GM18870 (cell line): Measurements from ENCODE around the gene GRK2.

Source experiments
- ATAC-seq: cut with Tn5 transposase; IDR thresholded peaks from one replicate; pipeline ENCODE4 v1.9.1; 2021; ENCODE audit warnings: moderate library complexity; ENCODE audit not compliant: unreplicated experiment

The GRK2 gene

DNA sequence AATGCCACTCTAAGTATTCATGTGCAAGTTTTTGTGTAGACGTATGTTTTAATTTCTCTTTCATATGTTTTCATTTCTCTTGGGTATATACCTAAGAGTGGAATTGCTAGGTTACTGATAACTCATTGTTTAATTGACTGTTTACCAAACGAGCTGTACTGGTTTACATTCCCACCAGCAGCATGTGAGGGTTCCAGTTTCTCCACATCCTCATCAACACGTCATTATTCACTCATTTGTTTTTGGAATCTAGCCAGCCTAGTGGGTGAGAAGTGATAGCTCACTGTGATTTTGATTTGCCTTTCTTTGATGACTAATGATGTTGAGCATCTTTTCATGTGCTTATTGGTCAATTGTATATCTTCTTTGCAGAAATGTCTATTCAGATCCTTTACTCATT is 26.8 kb downstream of the GRK2 start:
- ATAC-seq: no peak

DNA sequence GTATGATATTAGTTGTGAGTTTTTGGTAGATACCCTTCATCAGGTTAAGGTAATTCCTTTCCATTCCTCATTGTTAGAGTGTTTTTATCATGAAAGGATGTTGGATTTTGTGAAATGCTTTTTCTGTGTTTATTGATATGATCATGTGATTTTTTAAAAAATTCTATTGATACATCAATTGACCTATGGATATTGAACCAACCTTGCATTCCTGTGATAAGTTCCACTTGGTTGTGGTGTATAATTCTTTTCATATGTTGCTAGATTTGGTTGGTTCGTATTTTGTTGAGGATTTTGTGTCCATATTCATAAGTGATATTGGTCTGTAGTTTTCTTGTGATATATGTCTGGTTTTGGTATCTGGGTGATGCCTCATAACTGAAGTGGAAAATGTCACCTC is 29.6 kb downstream of the GRK2 start:
- no peak for ATAC-seq

DNA sequence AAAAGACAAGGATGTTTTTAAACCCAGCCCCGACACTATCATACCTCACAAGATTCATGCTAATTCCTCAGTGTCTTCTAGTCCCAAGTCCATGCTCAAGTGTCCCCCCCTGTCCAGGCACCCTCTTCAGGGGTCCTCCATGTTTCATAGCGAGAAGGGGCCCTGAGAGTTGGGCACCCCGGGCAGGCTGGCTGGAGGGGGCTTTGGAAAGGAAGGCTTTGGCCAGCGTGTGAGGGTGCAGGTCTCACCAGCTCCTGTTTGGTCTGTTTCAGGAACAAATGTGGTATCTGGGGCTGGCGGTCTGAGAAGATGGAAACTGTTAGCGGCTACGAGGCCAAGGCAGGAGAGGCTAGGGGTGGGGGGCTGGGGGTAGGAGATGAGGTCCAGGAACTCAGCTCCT is 32.5 kb downstream of the GRK2 start:
- ATAC-seq: no peak

DNA sequence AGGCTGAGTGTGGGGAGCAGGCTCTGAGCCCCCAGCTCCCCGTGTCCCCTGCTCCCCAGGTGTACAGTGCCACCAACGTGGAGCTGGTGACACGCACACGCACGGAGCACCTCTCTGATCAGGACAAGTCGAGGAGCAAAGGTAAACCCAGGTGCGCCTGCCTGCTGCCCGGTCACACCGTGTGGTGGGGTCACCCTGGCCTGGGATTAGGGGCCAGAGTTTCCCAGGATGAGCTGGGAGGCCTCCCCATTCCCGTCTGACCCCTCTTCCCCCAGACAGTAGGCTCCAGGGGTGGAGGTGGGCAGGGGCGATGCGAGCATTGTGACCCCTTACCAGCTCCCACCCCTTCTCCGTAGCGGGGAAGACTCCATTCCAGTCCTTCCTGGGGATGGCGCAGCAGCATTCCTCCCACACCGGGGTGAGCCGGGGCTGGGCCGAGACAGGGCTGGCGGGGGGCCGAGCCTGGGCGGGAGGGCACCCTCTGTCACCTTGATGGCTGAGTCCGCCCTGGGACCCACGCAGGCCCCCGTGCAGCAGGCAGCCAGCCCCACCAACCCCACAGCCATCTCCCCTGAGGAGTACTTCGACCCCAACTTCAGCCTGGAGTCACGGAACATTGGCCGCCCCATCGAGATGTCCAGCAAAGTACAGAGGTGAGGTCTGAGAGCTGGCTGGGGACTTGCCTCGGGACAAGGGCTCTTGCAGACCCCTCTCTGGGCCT is 33.4 kb downstream of the GRK2 start:
- ATAC-seq: no peak

DNA sequence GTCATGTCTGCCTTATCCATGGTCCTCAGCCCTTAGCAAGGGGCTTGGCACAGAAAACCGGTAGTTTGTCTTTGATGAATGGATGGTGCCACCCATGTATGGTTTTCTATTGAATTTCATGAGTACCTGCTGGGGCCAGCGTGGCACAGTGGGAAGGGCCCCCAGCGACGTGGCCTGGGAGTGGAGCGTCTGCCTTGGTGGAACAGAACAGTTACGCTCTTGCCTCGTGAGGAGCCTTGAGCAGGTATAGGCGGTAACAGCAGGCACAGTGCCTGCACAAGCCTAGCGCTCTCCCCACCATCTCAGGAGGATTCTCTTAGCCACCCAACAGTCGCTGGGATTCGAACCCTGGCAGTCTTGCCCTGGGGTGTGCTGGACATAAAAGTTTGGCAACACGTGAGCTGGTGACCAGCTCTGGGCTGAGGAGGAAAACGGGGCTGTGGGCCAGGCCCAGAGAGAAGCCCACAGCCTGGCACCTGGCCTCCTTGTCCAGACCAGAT is 34.0 kb downstream of the GRK2 start:
- no peak for ATAC-seq

DNA sequence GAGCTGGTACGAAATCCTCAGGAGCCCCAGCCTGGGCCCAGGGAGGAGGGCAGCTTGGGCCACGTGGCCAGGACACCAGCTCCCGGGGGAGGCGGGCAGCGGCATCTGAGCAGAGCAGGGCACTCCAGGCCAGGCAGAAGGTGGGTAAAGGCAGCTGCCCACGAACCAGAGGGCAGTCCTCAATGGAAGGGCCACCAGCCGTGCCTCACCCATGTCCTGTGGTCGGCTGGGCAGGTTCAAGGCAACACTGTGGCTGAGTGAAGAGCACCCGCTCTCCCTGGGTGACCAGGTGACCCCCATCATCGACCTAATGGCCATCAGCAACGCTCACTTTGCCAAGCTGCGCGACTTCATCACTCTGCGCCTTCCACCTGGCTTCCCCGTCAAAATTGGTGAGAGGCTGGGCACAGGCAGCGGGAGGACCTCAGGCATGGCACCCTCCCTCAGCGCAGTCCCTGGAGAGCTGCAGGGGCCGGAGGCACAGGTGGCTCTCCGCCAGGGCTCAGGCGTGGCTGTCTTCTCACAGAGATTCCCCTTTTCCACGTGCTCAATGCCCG is 34.6 kb downstream of the GRK2 start:
- ATAC-seq: no peak

DNA sequence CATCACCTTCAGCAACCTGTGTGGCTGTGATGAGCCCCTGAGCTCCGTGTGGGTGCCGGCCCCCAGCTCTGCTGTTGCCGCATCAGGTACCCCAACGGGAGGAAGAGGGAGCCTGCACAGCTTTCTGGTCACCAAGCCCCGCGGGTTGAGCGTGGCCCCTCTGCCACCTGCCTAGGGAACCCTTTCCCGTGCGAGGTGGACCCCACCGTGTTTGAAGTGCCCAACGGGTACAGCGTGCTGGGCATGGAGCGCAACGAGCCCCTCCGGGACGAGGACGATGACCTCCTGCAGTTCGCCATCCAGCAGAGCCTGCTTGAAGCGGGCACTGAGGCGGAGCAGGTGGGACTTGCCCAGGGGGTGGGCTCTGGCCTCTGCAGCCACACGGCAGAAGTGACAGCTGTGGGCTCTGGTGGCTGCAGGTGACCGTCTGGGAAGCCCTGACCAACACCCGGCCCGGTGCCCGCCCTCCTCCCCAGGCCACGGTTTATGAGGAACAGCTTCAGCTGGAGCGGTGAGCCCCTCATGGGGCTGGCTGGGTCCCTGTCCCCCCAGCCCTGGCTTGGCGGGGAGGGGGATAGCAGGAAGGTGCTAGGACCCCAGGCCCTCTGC is 35.1 kb downstream of the GRK2 start:
- ATAC-seq: no peak

DNA sequence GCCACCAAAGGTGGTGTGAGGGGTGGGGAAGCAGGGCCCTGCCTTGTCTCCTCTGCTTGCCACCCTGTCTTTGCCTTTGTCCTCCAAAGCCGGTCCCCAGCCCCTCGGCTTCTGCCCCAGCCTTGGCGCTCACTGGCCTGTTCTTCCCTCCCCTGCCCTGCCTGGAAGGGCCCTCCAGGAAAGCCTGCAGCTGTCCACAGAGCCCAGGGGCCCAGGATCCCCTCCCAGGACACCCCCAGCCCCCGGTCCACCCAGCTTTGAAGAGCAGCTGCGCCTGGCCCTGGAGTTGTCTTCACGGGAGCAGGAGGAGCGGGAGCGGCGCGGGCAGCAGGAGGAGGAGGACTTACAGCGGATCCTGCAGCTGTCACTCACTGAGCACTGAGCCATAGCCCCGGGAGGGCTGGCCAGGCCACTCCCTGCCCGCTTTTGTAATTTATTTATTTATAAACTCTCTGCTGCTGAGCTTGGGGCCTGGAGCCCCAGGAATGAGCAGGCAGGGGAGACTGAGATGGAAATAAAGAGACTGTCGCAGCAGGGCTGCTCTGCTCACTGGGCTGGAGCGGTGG is 35.8 kb downstream of the GRK2 start:
- no peak for ATAC-seq

DNA sequence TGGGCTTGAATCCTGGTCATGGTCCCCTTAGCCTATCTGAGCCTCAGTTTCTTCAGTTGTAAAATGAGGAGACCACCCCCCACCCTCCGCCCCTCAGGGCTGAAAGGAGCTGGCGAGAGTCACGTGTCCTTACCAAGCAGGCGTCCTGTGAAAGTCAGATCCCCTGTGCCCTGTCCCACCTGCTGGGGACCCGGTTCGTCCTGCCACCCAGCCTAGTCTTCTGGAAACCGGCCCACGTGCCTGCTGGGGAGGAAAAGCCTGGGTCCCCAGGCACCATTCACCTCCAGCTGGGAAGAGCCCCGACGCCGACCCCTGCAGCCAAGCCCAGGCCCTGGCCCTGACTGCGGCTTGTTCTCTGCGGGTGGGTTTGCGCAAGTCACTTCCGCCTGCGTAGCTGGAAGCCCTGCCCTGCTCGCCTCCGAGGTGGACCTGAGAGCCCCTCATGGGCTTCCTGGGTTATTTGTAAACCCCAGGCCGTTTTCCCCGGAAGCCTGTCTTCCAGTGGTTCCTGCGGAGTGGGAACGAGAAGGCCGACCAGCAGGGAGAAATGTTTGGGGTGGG is 36.4 kb downstream of the GRK2 start:
- no peak for ATAC-seq

DNA sequence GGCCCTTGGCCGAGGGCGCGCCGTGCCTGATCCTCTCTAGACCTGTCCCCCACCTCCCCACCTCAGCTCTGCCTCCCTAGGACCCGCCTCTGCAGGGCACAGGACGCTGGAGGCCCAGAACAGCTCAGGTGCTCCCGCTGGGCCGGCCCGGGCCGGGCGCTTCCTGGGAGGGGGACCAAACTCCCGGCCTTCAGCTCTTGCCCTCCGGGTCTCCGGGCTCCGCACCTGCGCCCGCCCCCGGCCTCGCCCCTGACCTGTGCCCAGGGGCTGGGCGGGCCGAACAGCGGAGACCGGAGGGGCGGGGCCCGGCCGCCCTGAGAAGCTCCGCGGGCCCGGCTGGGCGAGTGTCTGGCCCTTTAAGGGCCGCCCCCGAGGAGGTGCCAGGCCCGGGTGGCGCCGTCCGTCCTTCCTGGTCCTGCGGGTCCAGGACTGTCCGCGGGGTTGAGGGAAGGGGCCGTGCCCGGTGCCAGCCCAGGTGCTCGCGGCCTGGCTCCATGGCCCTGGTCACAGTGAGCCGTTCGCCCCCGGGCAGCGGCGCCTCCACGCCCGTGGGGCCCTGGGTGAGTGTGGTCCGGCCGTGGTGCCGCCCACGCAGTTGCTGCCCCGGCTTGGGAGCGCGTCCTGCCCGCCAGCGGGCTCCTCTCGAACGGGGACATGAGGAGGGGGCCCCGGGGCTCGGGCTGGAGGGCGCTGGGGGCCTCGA is 37.0 kb downstream of the GRK2 start, which contains the start of gene SSH3:
TSS of gene SSH3 (plus strand) at position 399 of the 703 bp plus-strand sequence. CDS start at position 495, 96 bp downstream.
- no peak for ATAC-seq

DNA sequence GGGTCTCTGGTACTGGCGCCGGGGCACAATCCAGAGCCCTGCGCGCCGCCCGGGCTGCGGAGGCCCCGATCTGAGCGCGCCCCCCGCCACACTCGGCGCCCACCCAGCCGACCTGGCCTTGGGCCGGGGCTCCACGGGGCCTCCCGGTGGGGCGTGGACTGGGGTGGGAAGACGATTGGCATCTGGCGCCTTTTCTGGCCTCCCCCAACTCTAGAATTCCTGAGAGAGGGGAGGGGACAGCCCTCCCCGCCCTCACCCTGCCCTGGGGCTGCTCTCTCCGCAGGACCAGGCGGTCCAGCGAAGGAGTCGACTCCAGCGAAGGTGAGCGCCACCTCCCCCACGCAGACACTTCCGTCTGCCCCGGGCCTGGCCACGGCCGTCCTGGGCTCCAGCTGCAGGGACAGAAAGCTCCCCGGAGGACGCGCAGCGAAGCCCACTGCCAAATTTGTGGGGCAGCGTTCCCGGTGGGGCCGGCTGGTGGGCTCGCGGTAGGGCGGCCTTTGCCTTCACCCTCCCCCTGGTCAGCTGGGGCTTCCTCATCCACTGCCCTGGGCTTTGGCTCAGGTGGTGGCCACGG is 37.6 kb downstream of the GRK2 start:
- ATAC-seq: no peak

DNA sequence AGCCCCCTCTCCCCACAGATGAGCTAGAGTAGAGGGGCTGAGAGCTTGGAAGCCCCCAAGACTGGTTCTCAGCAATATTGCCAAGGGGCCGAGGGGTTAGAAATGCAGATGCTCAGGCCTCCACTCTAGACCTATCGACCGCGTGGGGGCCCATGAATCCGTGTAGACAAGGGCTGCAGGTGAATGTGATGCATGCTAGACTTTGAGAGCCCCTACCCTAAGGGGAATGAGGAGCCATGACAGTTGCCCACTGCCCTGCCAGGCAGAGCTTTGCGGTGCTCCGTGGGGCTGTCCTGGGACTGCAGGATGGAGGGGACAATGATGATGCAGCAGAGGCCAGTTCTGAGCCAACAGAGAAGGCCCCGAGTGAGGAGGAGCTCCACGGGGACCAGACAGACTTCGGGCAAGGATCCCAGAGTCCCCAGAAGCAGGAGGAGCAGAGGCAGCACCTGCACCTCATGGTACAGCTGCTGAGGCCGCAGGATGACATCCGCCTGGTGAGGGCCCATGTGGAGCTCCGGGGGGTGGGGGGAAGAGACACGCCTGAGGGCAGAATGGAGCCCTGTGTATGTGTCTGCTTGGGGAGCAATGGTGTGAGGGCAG is 38.3 kb downstream of the GRK2 start:
- ATAC-seq: no peak

DNA sequence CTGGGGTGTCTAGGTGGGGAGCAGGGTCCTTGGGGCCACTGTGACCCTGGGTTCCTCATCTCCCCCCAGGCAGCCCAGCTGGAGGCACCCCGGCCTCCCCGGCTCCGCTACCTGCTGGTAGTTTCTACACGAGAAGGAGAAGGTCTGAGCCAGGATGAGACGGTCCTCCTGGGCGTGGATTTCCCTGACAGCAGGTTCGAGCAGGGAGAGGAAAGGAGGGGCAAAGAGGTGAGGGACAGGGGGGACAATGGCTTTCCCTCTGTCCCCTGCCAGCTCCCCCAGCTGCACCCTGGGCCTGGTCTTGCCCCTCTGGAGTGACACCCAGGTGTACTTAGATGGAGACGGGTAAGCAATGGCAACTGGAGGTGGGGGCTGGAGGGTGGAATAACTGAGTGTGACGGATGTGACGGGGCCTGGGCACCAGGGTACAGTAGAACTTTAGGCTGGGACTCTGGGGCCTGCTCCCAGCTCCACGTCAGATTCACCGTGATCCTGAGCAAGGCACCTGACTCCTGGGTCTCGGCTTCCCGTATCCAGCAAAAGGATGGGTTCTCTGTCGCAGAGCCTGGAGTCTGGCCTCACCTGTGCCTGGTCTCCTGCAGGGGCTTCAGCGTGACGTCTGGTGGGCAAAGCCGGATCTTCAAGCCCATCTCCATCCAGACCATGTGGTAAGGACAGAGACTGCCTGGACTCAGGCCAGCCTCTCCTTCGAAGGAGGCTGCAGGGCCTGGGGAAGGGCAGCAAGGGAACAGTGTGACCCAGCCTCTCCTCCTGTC is 40.7 kb downstream of the GRK2 start:
- no peak for ATAC-seq

DNA sequence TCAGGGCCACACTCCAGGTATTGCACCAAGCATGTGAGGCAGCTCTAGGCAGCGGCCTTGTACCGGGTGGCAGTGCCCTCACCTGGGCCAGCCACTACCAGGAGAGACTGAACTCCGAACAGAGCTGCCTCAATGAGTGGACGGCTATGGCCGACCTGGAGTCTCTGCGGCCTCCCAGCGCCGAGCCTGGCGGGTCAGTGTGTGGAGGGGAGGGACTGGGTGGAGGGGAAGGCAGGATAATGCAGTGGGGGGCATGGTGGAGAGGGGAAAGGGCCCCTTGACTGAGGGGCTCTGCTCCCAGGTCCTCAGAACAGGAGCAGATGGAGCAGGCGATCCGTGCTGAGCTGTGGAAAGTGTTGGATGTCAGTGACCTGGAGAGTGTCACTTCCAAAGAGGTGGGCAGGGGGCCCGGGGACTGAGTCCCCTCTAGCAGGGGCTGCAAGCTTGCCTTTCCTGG is 41.3 kb downstream of the GRK2 start:
- no peak for ATAC-seq

DNA sequence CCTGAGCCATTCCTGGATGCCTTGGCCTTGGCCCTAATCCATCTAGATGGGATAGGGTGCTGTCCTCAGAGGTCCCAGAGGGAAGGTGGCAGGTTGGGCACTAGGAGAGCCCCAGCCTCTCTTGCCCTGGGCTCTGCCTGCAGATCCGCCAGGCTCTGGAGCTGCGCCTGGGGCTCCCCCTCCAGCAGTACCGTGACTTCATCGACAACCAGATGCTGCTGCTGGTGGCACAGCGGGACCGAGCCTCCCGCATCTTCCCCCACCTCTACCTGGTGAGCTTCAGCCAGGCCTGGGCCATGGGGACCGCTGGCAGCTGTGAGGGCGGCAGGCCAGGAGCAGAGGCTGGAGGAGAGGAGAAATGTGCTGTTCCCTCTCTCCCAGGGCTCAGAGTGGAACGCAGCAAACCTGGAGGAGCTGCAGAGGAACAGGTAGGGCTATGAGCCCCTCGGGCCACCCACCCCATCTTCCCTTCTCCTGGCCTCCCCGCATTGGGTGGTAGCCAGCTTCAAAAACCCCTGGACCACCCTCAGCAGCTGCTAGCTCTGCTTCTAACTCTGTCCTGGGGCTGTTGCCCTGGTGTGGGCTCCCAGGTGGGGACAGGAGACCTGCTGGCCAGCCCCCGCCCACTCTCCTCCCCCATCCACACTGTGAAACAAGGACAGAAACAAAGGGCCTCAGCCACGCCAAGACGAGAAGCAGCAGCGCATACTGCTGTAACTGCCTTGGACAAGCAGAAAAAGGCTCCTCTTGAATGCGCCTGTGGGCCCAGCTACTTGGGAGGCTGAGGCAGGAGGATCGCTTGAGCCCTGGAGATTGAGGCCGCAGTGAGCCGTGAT is 42.0 kb downstream of the GRK2 start:
- no peak for ATAC-seq

DNA sequence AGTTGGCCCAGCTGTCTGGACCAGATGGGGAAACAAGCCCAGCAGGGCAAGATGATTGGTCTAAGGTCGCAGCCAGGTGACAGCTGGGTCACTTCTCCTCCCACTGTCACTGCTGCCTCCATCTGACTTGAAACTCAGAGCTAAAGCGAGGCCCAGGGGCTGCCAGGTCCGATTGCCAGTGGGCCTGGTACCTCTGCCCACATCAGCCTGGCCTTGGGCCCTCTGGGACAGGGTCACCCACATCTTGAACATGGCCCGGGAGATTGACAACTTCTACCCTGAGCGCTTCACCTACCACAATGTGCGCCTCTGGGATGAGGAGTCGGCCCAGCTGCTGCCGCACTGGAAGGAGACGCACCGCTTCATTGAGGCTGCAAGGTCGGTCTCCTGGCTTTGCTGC is 42.9 kb downstream of the GRK2 start:
- no peak for ATAC-seq

DNA sequence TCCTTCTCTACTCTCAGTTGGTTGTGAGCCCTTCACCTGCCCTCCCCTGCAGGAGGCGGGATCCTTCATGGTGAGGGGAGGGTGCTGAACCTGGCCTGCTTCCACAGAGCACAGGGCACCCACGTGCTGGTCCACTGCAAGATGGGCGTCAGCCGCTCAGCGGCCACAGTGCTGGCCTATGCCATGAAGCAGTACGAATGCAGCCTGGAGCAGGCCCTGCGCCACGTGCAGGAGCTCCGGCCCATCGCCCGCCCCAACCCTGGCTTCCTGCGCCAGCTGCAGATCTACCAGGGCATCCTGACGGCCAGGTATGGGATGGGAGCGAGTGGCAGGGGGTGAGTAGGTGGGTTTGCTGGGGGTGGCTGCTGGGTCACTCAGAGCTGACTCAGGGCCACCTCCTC is 43.4 kb downstream of the GRK2 start:
- ATAC-seq: no peak

DNA sequence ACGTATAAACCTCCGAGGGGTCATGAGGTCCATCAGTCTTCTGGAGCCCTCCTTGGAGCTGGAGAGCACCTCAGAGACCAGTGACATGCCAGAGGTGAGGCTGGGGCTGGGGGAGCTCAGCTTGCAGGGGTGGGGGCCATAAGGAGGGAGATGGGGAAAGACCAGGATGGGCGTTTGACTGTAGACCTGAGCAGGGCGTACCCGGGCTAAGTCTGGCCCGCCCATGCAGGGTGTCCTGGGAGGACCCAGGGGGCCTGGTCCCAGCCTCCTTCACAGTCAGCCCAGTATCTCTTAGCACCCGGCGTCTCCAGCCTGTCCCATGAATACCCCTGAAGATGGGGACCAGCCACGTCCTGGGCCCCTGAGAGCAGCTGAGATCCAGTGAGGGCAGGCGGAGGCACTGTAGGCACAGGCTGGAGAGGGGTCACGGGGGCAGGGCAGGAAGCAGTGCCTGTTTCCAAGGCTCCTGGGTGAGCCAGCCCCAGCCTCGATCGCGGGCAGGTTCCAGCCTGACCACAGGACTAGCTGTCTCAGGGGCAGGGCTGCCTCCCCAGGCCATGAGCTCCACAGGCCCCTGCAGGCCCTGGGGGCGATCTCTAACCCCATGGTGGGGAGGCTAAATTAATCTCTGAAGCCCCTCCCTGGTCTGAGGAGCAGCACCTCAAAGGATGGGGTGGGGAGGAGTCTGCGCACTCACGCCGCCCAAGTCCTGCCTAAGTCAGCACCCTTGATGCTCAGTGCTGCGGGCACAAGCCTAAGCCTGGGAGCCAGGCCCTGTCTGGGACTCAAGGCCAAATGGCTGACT is 44.2 kb downstream of the GRK2 start:
- ATAC-seq: no peak
